HUDEP-2 (cell line): ENCODE results near the gene SMOC2.

Experiments used
- DNase-seq, 76 experiments: peaks; one replicate each; lab custom pipeline; 2025; ENCODE audit not compliant: unreplicated experiment in 76 of 76; lab: John Stamatoyannopoulos, UW

The SMOC2 gene

DNA sequence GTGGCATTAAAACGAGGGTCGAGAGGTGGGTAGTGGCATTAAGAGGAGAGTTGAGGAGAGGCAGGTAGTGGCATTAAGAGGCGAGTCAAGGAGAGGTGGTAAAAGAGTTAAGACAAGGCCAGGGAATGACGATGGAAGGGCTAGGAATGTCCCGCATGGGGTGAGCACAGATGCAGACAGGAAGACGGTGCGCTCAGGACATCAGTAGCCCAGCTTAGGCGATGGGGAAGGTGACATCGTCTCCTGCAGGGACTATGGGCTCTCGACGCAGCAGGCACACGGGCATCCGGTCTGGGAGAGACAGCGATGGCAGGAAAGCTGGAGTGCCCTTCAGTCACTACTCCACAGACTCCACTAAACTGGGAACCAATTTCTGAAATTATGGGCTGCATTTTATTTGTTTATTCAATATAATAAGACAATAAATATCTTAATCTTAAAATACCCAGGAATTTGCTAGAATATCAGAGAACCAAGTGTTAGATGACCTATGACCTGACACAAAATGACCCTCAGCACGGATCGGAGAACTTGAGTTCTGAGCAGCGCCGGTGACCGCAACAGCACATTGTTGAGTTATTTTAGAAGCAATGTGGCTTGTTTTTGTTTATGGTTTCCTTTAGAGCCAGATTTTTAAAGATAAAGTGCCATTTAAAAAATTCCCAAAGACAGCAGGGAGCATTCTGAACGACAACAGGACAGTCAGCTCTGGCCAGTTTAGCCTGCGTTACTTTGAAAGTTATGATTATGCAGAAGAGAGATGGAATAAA is 177.7 kb downstream of the SMOC2 start:
- DNase-seq = no peak

DNA sequence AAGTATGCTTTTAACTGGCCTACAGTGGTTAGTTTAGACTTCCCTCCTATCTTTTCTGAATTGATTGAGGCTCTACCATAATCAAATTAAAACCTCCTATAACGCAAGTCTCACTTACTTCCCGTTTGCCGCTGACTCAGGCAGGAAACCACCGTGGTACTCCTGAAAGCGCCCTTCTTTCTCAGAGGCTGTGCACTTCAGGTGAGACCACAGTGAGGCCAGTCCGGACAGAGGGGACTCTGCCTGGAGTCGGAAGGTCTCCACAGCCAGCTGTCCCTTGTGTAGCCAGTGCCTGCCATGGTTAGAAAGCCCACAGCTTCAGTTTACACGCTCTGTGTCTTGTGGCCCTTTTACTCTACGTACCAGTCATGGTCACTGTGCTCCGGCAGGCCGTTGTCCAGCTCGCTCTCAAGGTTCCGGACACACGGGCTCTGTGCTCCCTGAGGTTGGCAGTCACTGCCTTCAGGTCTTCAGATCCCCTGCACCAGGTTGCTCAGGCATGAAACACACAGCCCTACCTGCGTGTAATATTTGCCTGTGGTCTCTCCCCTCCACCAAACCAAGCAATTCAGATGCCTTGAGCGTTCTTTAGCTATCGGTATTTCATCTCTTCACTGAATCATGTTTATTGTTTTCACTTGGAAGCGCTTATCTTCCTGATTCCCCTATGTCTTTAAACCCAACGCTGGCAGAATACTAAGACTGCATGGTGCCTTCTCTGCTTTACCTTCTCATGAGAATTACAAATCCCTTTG is 178.8 kb downstream of the SMOC2 start:
- DNase-seq = no peak

DNA sequence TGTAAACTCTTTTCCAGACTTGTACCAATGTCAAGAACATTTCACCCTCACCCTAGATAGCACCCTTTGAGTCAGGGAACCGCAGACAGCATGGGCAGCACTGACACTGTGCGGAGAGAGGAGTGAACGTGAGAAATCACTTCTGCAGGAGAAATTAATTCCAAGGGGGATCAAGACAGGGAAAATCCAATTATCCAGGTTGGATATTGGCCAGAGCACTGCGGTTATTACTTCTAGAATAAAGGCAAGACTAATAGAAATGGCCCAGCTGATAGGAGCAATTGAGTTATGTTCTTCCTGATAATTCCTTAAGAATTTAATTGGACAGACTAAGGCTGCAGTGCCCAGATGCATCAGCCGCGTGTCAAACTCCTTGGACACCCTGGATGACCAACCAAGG is 179.6 kb downstream of the SMOC2 start:
- no peak for DNase-seq

DNA sequence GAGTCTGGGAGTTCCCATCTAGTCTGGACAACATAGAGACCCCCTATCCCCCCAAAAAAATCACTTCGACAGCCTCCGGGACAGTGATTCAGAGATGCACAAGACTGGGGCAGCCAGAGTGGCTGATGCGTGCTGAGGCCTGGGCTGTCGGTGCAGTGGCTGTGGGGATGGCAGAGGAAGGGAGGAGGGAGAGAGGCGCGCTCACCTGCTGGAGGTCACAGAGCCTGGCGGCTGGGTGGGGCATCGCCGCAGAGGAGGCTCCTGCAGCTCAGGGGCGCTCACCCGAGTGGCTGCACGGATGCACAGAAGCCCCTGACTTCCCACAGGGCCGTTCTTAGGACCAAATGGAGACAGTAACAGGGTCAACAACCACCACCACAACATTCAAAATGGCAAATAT is 182.8 kb downstream of the SMOC2 start:
- no peak for DNase-seq

DNA sequence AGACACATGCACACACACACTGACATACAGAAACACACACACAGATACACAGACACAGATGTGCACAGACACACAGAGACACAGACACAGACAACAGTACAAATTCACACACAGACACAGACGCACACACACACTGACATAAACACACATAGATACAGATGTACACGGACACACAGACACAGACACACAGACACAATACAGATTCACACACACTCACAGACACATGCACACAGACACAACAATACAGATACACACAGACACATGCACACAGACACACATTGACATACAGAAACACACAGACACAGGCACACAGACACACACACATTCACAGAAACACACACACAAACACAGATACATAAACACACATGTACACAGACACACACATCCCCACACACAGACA is 183.6 kb downstream of the SMOC2 start:
- DNase-seq = no peak

DNA sequence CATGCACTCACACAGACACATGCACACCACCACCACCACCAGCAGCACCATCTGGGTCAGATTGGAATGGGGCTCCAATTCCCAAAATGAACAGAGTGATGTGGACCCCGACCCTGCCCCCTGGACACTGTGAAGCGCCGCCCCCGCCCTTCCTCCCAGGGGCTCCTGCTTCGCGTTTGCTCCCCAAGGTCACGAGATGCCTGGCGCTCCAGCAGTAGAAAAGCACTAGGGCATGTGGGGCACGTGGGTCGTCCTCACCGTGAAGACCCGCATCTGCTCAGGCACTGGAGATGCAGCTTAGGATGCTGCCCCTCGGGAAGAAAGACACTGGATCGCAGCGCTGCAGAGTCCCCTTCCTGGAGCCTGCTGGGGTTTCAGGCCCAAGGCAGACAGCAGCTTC is 184.0 kb downstream of the SMOC2 start:
- DNase-seq = no peak

DNA sequence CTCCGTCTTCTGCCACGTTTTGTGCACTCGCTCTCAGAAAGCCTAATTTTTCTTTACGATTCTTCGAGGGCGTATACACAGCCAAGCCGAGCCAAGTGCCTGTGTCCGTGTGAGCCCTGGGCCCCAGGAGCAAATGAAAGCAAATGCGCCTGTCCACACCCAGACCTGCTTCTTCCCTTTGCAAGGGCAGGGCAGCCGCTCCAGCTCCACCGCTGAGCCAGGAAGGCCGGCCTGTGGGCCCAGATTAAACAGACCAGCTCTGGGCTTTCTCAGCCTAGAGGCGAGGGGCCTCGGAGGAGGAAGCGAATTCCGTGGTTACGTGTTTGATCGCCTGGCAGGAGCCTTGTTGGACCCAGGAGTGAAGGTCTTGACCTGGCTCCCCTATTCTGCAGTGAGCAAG is 184.6 kb downstream of the SMOC2 start:
- DNase-seq = no peak

DNA sequence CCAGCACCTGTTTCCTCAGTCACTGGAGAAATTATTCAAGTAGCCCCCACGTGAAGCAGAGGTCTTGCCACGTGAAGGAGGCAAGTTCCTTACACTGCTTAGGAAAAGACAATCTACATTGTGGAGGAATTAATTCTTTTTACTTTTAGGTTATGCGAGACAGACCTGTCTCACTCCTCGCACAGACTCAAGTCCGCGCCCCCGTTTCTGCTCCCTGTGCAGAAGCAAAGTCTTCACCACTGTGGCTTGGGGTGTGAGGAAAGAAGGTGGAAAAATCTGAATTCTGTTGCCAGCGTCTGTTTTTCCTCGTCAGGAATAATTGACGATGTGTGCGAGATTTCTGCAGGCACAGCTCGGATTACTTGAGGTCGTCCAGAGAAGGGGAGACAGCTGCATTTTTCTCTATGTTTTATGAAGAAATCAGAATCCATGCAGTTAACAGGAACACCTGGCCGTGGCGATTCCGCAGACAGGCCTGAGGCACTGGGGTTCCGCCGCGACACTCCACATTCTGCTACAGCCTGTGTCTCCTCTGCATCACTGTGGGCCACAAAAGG is 185.1 kb downstream of the SMOC2 start:
- no peak for DNase-seq

DNA sequence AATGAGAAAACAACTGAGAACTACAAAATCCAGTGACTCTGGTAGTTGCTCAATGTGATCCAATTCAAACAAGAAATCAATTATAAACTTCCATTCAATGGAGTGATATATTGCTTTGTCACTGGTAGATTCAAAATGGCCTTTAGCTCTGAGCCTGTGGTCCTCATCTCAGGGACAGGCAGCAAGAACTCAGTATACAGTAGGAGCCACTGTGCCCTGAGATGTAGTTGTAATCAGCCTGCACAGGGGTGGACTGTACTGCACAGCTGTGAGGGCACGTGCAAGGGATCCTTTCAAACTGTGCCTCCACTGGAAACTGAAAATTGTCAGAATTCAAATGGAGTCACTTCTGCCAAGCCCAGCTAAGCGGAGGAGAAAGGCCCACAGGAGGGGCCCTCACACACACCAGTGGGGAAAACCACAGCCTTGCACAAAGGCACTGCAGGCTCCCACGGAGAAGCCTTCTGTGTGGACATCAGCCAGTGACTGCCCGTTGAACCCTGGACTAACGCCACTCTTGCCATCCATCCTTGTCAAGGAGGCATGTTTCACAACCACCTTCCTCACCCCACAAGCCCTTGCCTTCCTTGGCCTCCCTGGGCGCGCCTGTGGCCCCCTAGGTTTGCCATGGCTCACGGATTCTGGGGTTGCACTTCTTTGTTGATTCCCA is 186.7 kb downstream of the SMOC2 start:
- DNase-seq = no peak

DNA sequence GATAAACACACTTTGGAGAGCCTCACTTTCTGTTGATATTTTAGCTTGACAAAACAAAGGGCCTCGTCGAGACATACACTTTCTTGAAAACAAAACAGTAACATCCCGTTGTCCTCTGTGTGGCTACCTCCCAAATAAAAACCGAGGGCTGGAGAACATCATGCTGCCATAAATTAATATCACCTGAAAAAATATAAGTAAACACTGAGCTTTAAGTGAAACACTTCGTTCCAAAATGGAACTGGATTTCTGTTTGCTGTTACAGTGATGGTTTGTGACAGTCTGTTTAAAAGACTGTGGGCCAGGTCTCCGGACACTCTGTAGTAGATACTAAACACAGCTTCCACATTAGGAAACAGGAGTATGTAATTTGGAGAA is 187.2 kb downstream of the SMOC2 start:
- no peak for DNase-seq

DNA sequence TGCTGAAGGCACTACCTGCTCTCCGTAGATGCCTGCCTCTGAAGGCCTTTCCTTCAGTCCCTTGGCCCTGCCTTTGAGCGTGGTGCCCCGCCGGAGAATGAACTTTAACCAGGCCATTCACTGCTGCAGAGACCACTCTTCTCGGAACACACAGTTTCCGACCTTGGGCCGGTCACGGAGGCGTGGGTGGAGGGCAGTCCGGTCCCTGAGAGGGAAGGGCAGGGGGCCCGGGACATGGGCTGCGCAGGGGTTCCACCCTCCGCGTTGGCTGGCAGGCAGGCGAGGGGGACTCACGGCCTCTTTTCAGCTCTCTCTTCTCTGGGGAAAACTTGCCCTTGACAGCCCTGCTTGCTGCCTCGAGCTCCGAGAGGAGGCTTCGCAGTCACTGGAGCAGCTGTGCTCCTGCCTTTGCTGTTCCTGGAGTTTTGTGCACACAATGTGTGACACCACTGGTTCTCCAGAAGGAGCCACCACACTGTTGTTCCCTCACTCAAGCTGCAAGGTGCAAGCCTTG is 187.8 kb downstream of the SMOC2 start:
- no peak for DNase-seq

DNA sequence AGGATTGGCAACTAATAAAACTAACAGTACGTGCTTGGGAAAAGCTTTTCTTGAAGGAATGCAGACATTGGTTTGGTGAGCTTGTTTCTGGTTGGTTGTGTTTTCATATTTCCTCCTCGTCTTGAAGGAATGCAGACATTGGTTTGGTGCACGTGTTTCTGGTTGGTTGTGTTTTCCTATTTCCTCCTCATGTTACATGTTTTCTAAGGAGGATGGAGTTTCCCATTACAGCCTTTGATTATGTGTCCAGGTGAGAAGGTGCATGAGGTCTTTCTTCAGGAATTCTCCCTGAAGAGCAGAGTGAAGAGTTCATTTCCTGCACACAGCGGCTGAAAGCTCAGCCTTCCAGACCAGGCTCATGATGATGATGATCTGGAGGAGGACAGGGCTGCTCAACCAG is 190.6 kb downstream of the SMOC2 start:
- DNase-seq = no peak

DNA sequence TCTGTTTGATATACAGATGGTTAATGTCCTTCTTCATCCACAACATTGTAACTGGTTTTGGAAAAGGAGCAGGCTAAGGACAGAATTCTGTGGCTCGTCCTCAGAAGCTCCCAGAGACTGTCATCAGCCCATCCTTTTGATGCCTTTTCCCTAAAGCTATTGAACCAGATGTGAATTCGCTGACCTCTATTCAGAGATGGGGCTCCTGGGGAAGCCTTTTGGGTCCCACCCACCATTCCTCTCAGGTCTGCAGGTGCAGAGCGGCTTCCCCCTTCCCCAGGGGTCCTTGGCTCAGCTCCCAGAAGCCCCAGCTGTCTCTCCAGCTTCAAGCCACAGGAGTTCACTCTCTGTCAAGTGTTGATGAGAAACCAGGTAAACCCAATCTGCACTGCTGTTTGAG is 191.7 kb downstream of the SMOC2 start:
- no peak for DNase-seq

DNA sequence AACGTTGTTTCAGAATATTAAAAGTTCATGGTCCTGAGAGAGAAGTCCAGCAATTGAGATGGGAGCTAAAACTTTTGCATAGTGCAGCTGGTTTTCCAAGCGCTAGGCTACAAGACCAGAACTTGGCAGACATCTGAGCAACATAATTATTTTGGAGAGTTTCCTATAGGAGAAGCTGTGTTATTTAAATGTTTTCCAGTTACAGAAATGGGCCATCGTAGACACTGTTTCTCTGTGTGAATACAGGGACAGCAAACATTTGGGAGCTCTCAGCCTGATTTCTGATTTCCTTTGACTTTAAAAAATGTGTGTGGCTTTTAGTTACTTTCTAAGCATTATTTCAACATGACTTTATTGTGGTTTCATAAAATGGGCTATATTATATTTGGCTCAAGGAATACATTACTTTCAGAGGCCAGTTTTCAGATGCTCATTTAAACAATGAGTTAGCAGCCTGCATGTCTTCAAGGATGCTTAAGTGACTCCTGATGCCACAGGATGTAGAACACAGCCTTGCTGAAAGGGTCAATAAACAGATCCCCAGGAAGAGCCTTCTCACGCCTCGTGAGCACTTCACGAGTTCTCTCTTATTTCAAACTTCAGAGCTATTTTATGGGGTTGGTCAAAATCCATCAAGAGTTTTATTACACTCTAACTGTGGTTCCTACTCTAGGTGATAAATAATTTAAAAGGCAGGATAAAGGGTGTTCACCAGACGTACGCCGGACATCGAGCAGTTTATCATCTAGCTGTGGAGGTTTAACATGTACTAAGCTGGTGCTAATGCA is 193.8 kb downstream of the SMOC2 start:
- DNase-seq = no peak

DNA sequence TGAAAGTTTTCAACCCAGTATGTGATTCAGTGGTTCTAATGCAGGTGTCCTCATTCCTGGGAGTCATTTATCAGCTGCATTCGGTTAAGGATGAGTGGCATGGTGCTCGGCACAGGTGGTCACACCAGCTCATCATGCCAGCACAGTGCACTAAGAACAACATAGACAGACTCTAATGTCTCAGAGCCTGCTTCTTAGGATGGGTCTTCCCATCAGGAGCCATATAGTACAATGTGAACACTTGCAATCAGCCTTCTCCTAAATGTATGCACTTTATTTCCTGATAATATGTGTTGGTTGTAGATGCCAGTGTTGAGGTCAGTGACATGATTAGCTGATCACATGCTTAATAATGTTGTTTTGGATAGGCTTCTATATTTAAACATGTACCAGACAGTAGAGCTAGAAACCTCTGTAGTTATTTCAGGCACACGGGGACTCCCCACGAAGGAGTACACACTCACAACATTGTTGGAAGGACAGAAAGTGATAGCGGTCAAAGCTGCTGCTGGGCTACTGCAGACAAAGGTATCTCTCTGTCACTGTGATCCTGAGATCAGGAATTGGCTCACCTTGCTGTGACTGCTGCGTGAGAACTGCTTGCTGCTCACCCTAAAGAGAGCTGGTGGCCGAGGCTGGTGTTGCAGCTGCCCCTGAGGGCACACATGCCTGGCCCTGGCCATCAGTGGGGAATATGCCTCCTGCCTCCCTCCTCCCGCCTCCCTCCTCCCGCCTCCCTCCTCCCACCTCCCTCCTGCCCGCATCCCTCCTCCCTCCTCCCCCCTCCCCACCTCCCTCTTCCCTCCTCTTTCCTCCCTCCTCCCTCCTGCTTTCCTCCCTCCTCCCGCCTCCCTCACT is 195.4 kb downstream of the SMOC2 start:
- no peak for DNase-seq

DNA sequence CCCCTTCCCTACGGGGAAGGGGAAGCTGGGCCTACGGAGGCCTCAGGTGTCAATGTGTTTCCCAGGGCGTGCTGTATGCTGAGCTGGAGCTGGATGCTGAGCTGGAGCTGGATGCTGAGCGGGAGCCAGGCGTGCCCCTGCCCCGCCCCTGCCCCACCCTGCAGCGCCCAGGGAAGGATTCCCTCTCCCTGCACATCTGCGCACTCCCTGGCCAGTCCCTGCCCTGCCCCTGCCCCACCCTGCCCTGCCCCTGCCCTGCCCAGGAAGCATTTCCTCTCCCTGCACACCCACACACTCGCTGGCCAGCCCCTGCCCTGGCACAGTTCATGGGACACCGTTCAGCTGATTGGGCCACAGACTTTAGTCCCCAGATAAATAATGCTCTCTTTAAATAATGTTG is 196.8 kb downstream of the SMOC2 start:
- DNase-seq = no peak

DNA sequence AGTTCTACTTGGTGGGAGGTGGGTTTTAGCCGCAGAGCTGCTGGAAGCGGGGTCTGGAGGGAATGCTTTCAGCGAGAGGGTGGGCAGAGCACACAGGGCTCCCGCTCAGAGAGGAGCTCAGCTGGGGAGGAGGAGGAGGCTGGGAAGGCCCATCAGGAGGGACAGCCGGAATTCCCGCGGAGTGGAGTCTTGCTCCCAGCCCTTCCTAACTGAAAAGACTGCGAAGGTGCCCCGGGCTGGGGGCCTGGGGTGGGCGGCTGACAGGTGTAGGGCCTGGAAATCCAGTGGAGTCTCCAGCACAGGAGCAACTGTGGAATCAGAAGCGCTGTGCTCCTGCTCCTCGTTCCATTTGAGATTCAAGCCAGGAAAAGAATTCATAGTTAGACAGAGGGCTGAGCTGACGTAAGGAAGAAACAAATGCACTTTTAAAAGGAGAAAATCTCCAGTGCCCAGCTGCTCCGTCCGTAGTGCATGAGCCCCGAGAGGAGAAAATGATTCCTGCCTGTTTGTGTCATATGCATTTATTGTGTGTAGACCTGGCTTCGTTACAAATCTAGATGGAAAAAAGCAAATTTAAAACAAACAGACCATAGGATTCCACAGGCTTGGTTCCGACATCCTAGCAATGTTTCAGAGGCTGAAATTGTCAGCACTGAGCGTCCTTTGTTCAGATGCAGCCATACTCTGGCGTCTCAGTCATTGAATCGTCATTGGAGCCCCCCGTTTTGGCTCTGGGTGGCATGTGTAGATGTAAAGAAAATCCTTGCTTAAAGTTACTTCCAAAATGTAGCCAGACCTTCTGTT is 197.7 kb downstream of the SMOC2 start:
- no peak for DNase-seq

DNA sequence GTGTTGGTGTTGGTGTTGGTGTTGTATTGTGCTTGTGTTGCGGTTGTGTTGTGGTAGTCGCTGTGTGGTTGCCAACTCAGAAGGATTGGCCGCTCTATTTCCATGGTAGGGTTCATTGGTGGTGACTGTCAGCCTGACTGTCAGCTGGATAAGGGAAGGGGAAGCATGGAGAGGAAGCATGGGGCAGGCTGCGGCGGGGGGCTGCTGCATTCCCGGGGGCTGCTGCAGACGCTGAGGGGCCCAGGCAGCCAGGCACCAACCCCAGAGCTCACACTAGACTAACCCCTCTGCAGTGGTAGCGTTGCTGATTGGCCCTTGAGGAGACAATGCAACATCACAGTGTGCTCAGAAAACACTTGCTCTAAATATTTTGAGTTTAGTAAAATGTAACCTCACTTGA is 199.2 kb downstream of the SMOC2 start:
- no peak for DNase-seq

DNA sequence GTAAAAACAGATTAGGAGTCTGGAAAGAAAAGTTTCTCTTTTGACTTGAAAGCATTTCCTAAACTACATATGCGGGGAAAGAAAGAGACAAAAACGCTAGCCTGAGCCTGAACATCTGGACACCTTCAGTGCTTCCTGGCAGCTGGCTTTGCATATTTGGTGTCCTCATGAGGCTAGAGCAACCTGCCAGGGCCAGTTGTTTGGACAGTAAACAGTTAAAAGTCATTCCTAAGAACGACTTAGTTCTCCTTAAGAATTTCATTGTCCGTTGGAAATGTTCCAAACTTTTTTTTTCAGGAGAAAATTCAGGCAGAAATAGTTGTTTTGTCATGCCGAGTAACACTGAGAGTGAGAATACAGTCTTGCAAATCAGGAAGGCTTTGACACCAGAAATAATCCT is 199.8 kb downstream of the SMOC2 start:
- DNase-seq = no peak
